HG03432 (cell line): Measurements from ENCODE around the gene TDRD12.
"Not testable (repeated sequence)": the region's sequence is repeated elsewhere in the genome, so short reads cannot be mapped to it uniquely, and the experiment has no call there.

ENCODE experiments used
- ATAC-seq: cut with Tn5 transposase; IDR thresholded peaks from one replicate; pipeline ENCODE4 v1.9.1; 2021; ENCODE audit warnings: mild to moderate bottlenecking, moderate library complexity; ENCODE audit not compliant: unreplicated experiment

TDRD12 gene

GRCh38 chr19:32746631-32747196 is 27.1 kb downstream of the TDRD12 start:
- ATAC-seq: peak; percentile 35

- ATAC-seq: no peak
These were observed 28.9 kb downstream of the TDRD12 start for GRCh38 chr19:32748497-32748896.

DNA sequence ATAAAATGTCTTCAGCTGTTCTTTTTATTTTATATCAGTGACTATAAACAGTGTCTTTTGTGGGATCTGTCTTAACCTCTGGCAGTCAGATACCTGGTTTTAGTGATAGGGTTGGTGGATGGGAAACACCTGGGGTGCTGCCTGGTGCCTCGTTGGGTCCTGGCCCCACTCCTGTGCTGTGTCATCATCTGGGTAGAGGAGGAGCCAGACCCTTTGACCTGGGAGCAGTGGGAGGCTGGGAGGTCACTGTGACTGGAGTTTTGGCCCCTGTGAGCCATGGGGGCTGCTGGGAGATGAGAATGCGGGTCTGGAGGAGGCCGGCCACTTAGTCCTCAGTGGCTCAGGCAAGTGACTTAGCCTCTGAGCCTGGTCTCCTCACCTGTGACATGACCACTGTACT is 29.4 kb downstream of the TDRD12 start:
- ATAC-seq: no peak

GRCh38 chr19:32749361-32749760 is 29.8 kb downstream of the TDRD12 start:
- ATAC-seq: no peak

- ATAC-seq: no peak
These were observed 31.0 kb downstream of the TDRD12 start for GRCh38 chr19:32750441-32751055.

GRCh38 chr19:32751066-32751465 is 31.5 kb downstream of the TDRD12 start:
- no peak for ATAC-seq

DNA sequence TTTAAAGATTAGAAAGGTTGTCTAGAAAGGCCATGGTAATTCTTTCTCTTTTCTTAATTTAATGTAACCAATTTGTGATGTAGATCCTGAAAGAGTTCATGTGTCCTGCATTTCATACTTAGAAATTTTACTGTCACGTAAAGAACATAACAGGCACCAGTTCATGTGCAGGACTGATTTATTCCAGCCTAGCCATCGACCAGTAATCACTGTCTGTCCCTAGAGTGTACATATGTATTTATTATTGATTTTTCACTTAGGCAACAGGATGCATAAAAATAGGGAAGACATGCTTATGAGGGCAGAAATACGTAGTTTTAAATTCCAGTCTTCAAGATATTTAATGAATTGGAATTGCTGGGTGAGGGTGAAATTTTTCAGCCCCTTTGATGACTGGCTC is 37.6 kb downstream of the TDRD12 start:
- no peak for ATAC-seq

DNA sequence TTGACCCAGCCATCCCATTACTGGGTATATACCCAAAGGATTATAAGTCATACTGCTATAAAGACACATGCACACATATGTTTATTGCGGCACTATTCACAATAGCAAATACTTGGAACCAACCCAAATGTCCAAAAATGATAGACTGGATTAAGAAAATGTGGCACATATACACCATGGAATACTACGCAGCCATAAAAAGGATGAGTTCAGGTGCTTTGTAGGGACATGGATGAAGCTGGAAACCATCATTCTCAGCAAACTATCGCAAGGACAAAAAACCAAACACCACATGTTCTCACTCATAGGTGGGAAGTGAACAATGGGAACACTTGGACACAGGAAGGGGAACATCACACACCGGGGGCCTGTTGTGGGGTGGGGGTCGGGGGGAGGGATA is 45.8 kb downstream of the TDRD12 start:
- ATAC-seq: not testable (repeated sequence)

GRCh38 chr19:32767951-32768679 is 48.5 kb downstream of the TDRD12 start:
- ATAC-seq: no peak

GRCh38 chr19:32771596-32771995 is 52.0 kb downstream of the TDRD12 start:
- ATAC-seq: no peak

- ATAC-seq: no peak
These were observed 53.6 kb downstream of the TDRD12 start for GRCh38 chr19:32773126-32773525.

DNA sequence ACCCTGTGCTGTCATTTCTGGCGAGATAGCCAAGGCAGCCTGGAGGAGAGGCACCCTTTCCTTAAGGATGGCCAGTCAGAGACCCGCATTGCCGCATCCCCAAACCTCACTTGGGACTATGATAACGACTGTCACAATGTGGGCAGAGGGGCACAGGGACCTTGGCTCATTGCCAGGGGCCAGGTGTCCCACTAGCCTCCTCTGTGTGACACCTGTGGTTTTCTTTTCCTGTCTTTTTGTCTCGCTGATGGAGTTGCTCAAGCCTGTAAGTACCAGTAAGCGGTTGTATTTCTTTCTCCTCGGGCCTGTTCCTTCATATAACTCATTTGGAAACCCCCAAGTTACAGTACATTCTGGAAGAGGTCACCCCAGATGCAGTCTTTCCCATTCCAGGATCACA is 59.5 kb downstream of the TDRD12 start:
- ATAC-seq: no peak

GRCh38 chr19:32781280-32781679 is 61.7 kb downstream of the TDRD12 start:
- no peak for ATAC-seq

DNA sequence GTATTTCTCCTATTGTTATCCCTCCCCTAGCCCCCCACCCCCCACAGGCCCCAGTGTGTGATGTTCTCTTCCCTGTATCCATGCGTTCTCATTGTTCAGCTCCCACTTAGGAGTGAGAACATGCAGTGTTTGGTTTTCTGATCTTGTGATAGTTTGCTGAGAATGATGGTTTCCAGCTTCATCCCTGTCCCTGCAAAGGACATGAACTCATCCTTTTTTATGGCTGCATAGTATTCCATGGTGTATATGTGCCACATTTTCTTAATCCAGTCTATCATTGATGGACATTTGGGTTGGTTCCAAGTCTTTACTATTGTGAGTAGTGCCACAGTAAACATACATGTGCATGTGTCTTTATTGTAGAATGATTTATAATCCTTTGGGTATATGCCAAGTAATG is 62.5 kb downstream of the TDRD12 start:
- not testable (repeated sequence) for ATAC-seq

GRCh38 chr19:32787161-32787813 is 67.7 kb downstream of the TDRD12 start:
- not testable (repeated sequence) for ATAC-seq

GRCh38 chr19:32787895-32788294 is 68.3 kb downstream of the TDRD12 start:
- not testable (repeated sequence) for ATAC-seq

DNA sequence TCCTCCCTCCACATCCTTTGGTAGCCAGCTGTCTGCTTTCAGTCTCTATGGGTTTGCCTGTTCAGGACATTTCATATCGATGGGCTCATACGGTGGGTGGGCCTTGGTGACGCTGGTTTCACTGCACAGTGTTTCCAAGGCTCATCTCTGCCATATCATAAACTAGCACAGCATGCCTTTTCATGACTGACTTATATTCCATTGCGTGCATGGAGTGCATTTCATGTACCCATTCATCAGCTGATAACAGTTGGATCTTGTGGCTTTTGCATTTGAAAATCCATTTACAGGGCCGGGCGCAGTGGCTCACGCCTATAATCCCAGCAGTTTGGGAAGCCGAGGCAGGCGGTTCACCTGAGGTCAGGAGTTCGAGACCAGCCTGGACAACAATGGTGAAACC is 69.9 kb downstream of the TDRD12 start:
- no peak for ATAC-seq

DNA sequence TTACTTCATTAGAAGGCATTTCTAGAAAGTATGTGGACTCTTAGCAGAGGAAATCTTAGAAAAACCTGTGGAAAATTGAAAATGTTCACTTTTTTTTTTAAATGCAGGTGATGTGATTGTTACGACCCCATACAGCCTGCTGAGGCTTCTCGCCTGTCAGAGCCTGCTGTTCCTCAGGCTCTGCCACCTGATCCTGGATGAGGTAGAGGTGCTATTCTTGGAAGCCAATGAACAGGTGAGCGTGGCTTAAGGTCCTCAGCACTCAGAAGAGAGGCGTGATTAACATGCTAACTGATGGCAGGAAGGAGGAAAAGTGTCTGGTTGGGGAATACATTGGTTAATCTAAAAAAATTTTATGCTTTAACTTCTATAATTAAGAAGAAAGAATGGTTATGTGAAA is 78.6 kb downstream of the TDRD12 start:
- no peak for ATAC-seq

- ATAC-seq: no peak
These were observed 80.6 kb downstream of the TDRD12 start for GRCh38 chr19:32800191-32800590.

DNA sequence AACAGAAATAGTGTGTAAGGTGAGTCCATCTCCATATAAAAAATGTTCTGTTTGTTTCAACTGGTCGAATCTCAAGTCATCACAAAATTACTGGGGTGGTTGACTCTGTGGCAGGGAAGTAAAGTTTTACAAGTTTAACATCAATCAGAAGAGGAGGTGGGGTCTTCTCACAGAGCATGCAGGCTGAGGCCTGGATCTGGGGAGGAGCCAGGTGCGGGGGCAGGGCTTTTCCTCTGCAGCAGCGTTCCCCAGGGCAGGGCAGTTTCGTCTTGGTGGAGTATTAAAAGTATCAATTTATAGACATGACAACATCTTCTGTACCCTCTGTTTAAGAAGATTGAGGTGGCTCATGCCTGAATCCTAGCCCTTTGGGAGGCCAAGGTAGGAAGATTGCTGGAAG is 81.2 kb downstream of the TDRD12 start:
- no peak for ATAC-seq

- no peak for ATAC-seq
These were observed 83.3 kb downstream of the TDRD12 start for GRCh38 chr19:32802840-32803239.

- ATAC-seq: no peak
These were observed 88.7 kb downstream of the TDRD12 start for GRCh38 chr19:32808236-32808635.
